Measurements from ENCODE around the gene ELMOD1. TPM values are rescaled to one million over a fixed set of nuclear protein-coding genes. Genes with fewer than 3 reads are reported as not detected.

The ELMOD1 gene
- total and polyA plus RNA-seq, 12 donors, result 0.10 to 1.0 (median 0.30) TPM; not detected in 1

- H3K27me3 ChIP-seq, result peaks cover 0 to 7% (median 0%) of the 10 kb centered on the region in 7 donors
- no peaks in the 10 kb centered on the region for H3K4me1 ChIP-seq
- no peak overlapping the region for H3K4me3 ChIP-seq
- H3K36me3 ChIP-seq, result no peaks in the 10 kb centered on the region
- no peak overlapping the region for H3K27ac ChIP-seq
- H3K9me3 ChIP-seq, result no peaks in the 10 kb centered on the region
- WGBS, 2 donors, result 75 to 76% methylated on average over 10 of the region's 10 CpGs
- TF ChIP-seq CTCF (IDR thresholded peaks at IDR 0.05), result no peak
- no peak for ATAC-seq
- no peak for DNase-seq
- intact Hi-C loops (cut with DNase I), result no loop called here
These were observed 74.1 kb downstream of the ELMOD1 start for GRCh38 chr11:107665018-107665417.

- Histone ChIP-seq H3K4me3 (no peak overlapping the region), H3K27ac (no peak overlapping the region), H3K36me3 (no peaks in the 10 kb centered on the region), H3K9me3 (no peaks in the 10 kb centered on the region), H3K4me1 (no peaks in the 10 kb centered on the region), H3K27me3 (peaks cover 0 to 8% (median 0%) of the 10 kb centered on the region in 7 donors)
- TF ChIP-seq CTCF (IDR thresholded peaks at IDR 0.05), result no peak
- no peak for DNase-seq
- no peak for ATAC-seq
- intact Hi-C loops (cut with DNase I), result no loop called here
- 55 to 62% methylated on average over 8 of the region's 8 CpGs for WGBS, 2 donors
These were observed 76.1 kb downstream of the ELMOD1 start for GRCh38 chr11:107666911-107667613.

- DNase-seq, result no peak
- H3K27ac ChIP-seq, result no peak overlapping the region
- intact Hi-C loops (cut with DNase I), result no loop called here
- no peak for TF ChIP-seq CTCF (IDR thresholded peaks at IDR 0.05)
- 89 to 90% methylated on average over 11 of the region's 11 CpGs for WGBS, 2 donors
- no peaks in the 10 kb centered on the region for H3K36me3 ChIP-seq
- no peaks in the 10 kb centered on the region for H3K9me3 ChIP-seq
- H3K4me1 ChIP-seq, result no peaks in the 10 kb centered on the region
- no peak overlapping the region for H3K4me3 ChIP-seq
- no peak for ATAC-seq
- peaks cover 0 to 9% (median 0%) of the 10 kb centered on the region in 7 donors for H3K27me3 ChIP-seq
These were observed 78.3 kb downstream of the ELMOD1 start for GRCh38 chr11:107669191-107669740.

DNA sequence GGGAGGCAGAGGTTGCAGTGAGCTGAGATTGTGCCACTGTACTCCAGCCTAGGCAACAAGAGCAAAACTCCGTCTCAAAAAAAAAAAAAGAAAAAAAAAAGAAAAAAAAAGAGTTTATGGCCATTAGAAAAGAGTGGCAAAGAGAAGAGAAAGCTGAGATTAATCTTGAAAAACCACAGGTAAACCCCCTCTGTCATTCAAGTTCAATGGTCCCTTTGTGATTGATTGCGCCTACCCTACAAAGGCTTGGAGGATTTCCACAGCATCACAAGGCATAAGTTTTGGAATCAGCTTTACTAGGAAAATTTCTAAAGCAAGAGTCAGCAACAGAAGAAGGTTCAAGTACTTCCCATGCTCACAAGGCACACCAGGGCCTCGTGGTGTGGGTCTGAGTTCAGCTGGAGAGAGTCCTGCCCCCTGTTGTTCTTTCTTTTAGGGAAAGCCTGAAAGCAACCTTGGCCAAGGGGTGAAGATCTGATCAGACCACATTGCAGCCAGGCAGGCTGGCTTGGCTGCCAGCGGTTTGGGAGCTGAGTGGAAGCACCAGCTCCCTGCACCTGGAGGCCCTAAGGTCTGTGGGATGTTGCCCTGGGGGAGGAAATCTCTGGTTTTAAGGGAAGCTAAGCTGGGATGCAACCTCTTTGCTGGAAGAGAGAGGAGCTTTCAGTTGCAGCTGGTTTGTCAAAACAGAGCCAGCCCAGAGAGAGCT lies 79.1 kb downstream of the ELMOD1 start:
- DNase-seq (no peak), ATAC-seq (no peak)
- Histone ChIP-seq H3K27ac (no peak overlapping the region), H3K4me3 (no peak overlapping the region), H3K4me1 (no peaks in the 10 kb centered on the region), H3K27me3 (peaks cover 0 to 9% (median 0%) of the 10 kb centered on the region in 7 donors), H3K36me3 (no peaks in the 10 kb centered on the region), H3K9me3 (no peaks in the 10 kb centered on the region)
- intact Hi-C loops (cut with DNase I), result no loop called here
- TF ChIP-seq CTCF (IDR thresholded peaks at IDR 0.05), result no peak
- 65 to 66% methylated on average over 4 of the region's 4 CpGs for WGBS, 2 donors
